OCI-LY7 (cell line): ENCODE measurements around the gene TMPRSS7. TPM values are rescaled to one million over a fixed set of nuclear protein-coding genes. Genes with fewer than 3 reads are reported as not detected.

Experiments
- BruUV-seq: library from RNA; stranded (reverse); fragments of 400-500 nt; replicated peaks from 2 replicates; lab custom pipeline; 2021; lab: Mats Ljungman, UMichigan
- CTCF ChIA-PET: fragments of 300-600 bp; sonication (Branson Sonifier 250); formaldehyde crosslinking; loops from one replicate; lab custom pipeline; 2022; ENCODE audit warnings: antibody characterized with exemption; ENCODE audit not compliant: unreplicated experiment; lab: Charles Lee
- POLR2A ChIA-PET: fragments of 300-600 bp; sonication (Branson Sonifier 250); formaldehyde crosslinking; loops from one replicate; lab custom pipeline; 2022; ENCODE audit warnings: antibody characterized with exemption; lab: Charles Lee
- DNase-seq: peaks from one replicate; pipeline ENCODE4 v3.0.0-alpha.2; 2015; ENCODE audit warnings: low spot score
- H2AFZ ChIP-seq: fragments of 200-600 bp; sonication (generic), shearing (Covaris generic); 2 replicates; pipeline ENCODE4 v1.6.1; 2014; ENCODE audit warnings: mild to moderate bottlenecking, antibody characterized with exemption, low read length, moderate library complexity
- H3K27ac ChIP-seq: fragments of 200-600 bp; sonication (generic); 2 replicates; pipeline ENCODE4 v1.5.1; 2014; ENCODE audit warnings: mixed run types, low read depth, mild to moderate bottlenecking, moderate library complexity, low read length, inconsistent platforms; ENCODE audit not compliant: poor library complexity, severe bottlenecking
- H3K36me3 ChIP-seq: fragments of 200-600 bp; sonication (generic); 2 replicates; pipeline ENCODE4 v1.6.1; 2014; ENCODE audit warnings: mild to moderate bottlenecking, antibody characterized with exemption, low read length, moderate library complexity, mixed read lengths; ENCODE audit not compliant: insufficient read depth
- H3K4me1 ChIP-seq: fragments of 200-600 bp; sonication (generic); 2 replicates; pipeline ENCODE4 v1.5.1; 2014; ENCODE audit warnings: mild to moderate bottlenecking, low read length; ENCODE audit not compliant: insufficient read depth, poor library complexity, severe bottlenecking
- H3K4me2 ChIP-seq: fragments of 200-600 bp; sonication (generic); 2 replicates; pipeline ENCODE4 v1.6.1; 2014; ENCODE audit warnings: mild to moderate bottlenecking, low read length
- H3K4me3 ChIP-seq: fragments of 200-600 bp; sonication (generic); 2 replicates; pipeline ENCODE4 v1.5.1; 2014; ENCODE audit warnings: mild to moderate bottlenecking, low read depth, low read length; ENCODE audit not compliant: poor library complexity, severe bottlenecking
- H3K79me2 ChIP-seq: fragments of 200-600 bp; sonication (generic); 2 replicates; pipeline ENCODE4 v1.6.1; 2016; ENCODE audit warnings: low read depth, mild to moderate bottlenecking, low read length, moderate library complexity, mixed read lengths; ENCODE audit not compliant: insufficient read depth
- H3K9me2 ChIP-seq: fragments of 200-600 bp; sonication (generic); 2 replicates; pipeline ENCODE4 v1.6.1; 2016; ENCODE audit warnings: mild to moderate bottlenecking, low read length, mixed read lengths; ENCODE audit not compliant: insufficient read depth
- H3K9me3 ChIP-seq: fragments of 200-600 bp; sonication (generic); 2 replicates; pipeline ENCODE4 v1.6.1; 2014; ENCODE audit warnings: mild to moderate bottlenecking, mixed run types, low read length, mixed read lengths
- H4K20me1 ChIP-seq: fragments of 200-600 bp; sonication (generic); 2 replicates; pipeline ENCODE4 v1.6.1; 2014; ENCODE audit warnings: mild to moderate bottlenecking, antibody characterized with exemption, low read length, moderate library complexity, mixed read lengths; ENCODE audit not compliant: insufficient read depth
- CTCF ChIP-seq: fragments of 200-600 bp; sonication (generic); conservative IDR thresholded peaks from 2 replicates; pipeline ENCODE4 v1.5.1; 2014; ENCODE audit warnings: mild to moderate bottlenecking, antibody characterized with exemption, low read length, moderate library complexity, mixed read lengths
- EZH2phosphoT487 ChIP-seq: fragments of 200-600 bp; sonication (generic); IDR thresholded peaks from 2 replicates; pipeline ENCODE4 v1.6.1; 2018; ENCODE audit warnings: low read depth, borderline replicate concordance, mild to moderate bottlenecking, mixed run types, antibody characterized with exemption, low read length, moderate library complexity, mixed read lengths
- intact Hi-C: fragments of 100-400 bp; cut with micrococcal nuclease; formaldehyde crosslinking; loops from one replicate; pipeline ENCODE4 v1.10.0; 2022; ENCODE audit not compliant: unreplicated experiment
- total RNA-seq, 2 experiments: library from RNA; depleted of rRNA in 1 of 2; stranded (reverse); fragments of >200 nt in 1 of 2; shearing (Covaris generic) in 1 of 2; gene quantifications; 2 replicates each; pipeline ENCODE4 v1.2.3, GENCODE V29; 2014 to 2022

Gene TMPRSS7
- total RNA-seq, 2 experiments from 2014 or later = not detected

GRCh38 chr3:111989061-111989678, 45.4 kb upstream of the TMPRSS7 start:
- H4K20me1 ChIP-seq = 0 out of 2 replicates have a peak, but pooled peaks cover 3% of the 10 kb centered on the region
- H3K4me2 ChIP-seq = 0 out of 2 replicates have a peak overlapping the region, but pooled peaks have one; percentile 13
- H3K36me3 ChIP-seq = peaks cover 67% of the 10 kb centered on the region
- no peaks in the 10 kb centered on the region for H3K9me3 ChIP-seq
- no peak overlapping the region for H3K27ac ChIP-seq
- H3K4me1 ChIP-seq = no peaks in the 10 kb centered on the region
- no peaks in the 10 kb centered on the region for H3K9me2 ChIP-seq
- TF ChIP-seq CTCF (peak; percentile 92), EZH2phosphoT487 (no peak)
- H3K4me3 ChIP-seq = no peak overlapping the region
- POLR2A ChIA-PET = interaction anchor here (0.8 to 5.4 kb wide), 9 partner anchors 10 to 54 kb away, joined by 3 to 32 read pairs (median 4); partner anchors contain the start of gene ABHD10
- intact Hi-C loops = loop anchor here (1.0 kb wide), 1 partner anchor 54 kb away; no protein-coding TSS in a partner anchor
- peaks cover 10% of the 10 kb centered on the region; the same call in 1 of the 2 replicates for H3K79me2 ChIP-seq
- CTCF ChIA-PET = interaction anchor here (0.6 to 2.4 kb wide), 5 partner anchors 10 to 318 kb away, joined by 3 to 12 read pairs (median 3); partner anchors contain the start of gene ABHD10
- DNase-seq = peak; percentile 68
- no TSS peak for BruUV-seq
- H2AFZ ChIP-seq = no peak overlapping the region

GRCh38 chr3:111993038-111993437, 41.5 kb upstream of the TMPRSS7 start:
- no peak for DNase-seq
- BruUV-seq = no TSS peak
- CTCF ChIA-PET = interaction anchor here (1.0 kb wide), 1 partner anchor 14 kb away, joined by 3 read pairs; the partner anchor contains the start of gene ABHD10

More at GRCh38 chr3:111993038-111993437, 41.5 kb upstream of the TMPRSS7 start:
- H3K9me2 ChIP-seq = no peaks in the 10 kb centered on the region
- H3K4me2 ChIP-seq = no peak overlapping the region
- intact Hi-C loops = no loop called here
- no peak overlapping the region for H3K4me3 ChIP-seq
- H2AFZ ChIP-seq = no peak overlapping the region
- peaks cover 41% of the 10 kb centered on the region for H3K36me3 ChIP-seq
- 0 out of 2 replicates have a peak, but pooled peaks cover 3% of the 10 kb centered on the region for H4K20me1 ChIP-seq
- TF ChIP-seq EZH2phosphoT487 (no peak), CTCF (no peak)
- peaks cover 10% of the 10 kb centered on the region; the same call in 1 of the 2 replicates for H3K79me2 ChIP-seq
- POLR2A ChIA-PET = interaction anchor here (1.3 to 5.4 kb wide), 2 partner anchors 8 to 14 kb away, joined by 3 to 32 read pairs; partner anchors contain the start of gene ABHD10
- H3K9me3 ChIP-seq = no peaks in the 10 kb centered on the region
- H3K4me1 ChIP-seq = no peaks in the 10 kb centered on the region
- H3K27ac ChIP-seq = no peak overlapping the region
